Measurements from ENCODE around the gene TRAPPC6A.

- TF ChIP-seq CTCF (IDR thresholded peaks at IDR 0.05; ENCODE audit: low read depth, low read length, poor library complexity, severe bottlenecking): no peak
- no peak for TF ChIP-seq EZH2phosphoT487 (IDR thresholded peaks at IDR 0.05; ENCODE audit: borderline replicate concordance, low read length)
Observed at GRCh38 chr19:45150180-45150579, 27.9 kb downstream of the TRAPPC6A start.
